Neutrophil (primary cell): Measurements from ENCODE around the gene THSD4.

Experiments
- H3K27ac ChIP-seq: fragments of 200-600 bp; sonication (generic); 2 replicates; pipeline ENCODE4 v1.5.1; 2016; ENCODE audit warnings: mild to moderate bottlenecking, moderate library complexity
- H3K27me3 ChIP-seq: fragments of 200-600 bp; sonication (generic); 2 replicates; pipeline ENCODE4 v1.6.0; 2016; ENCODE audit warnings: mild to moderate bottlenecking
- H3K36me3 ChIP-seq: fragments of 200-600 bp; sonication (generic); 2 replicates; pipeline ENCODE4 v1.5.1; 2017
- H3K4me1 ChIP-seq, 2 experiments: fragments of 200-600 bp in 1 of 2; sonication (generic) in 1 of 2; 1 replicate in 1 of 2; 2 replicates in 1 of 2; pipeline versions ENCODE4 v1.5.1 to v1.6.1; 2013 to 2016; ENCODE audit warnings: low read depth in 1 of 2, low read length in 1 of 2, mild to moderate bottlenecking in 1 of 2, moderate library complexity in 1 of 2; ENCODE audit not compliant: control insufficient read depth in 1 of 2, insufficient read depth in 1 of 2
- H3K4me3 ChIP-seq, 2 experiments: fragments of 200-600 bp in 1 of 2; sonication (generic) in 1 of 2; 1 replicate in 1 of 2; 2 replicates in 1 of 2; pipeline ENCODE4 v1.5.1; 2013 to 2016; ENCODE audit warnings: low read depth in 1 of 2, low read length in 1 of 2, mild to moderate bottlenecking in 1 of 2, moderate library complexity in 1 of 2
- H3K9me3 ChIP-seq: fragments of 200-600 bp; sonication (generic); 2 replicates; pipeline ENCODE4 v1.5.1; 2016
- CTCF ChIP-seq: fragments of 200-600 bp; sonication (generic); IDR thresholded peaks from 2 replicates; pipeline ENCODE4 v1.5.1; 2016; ENCODE audit warnings: antibody characterized with exemption

The THSD4 gene

DNA sequence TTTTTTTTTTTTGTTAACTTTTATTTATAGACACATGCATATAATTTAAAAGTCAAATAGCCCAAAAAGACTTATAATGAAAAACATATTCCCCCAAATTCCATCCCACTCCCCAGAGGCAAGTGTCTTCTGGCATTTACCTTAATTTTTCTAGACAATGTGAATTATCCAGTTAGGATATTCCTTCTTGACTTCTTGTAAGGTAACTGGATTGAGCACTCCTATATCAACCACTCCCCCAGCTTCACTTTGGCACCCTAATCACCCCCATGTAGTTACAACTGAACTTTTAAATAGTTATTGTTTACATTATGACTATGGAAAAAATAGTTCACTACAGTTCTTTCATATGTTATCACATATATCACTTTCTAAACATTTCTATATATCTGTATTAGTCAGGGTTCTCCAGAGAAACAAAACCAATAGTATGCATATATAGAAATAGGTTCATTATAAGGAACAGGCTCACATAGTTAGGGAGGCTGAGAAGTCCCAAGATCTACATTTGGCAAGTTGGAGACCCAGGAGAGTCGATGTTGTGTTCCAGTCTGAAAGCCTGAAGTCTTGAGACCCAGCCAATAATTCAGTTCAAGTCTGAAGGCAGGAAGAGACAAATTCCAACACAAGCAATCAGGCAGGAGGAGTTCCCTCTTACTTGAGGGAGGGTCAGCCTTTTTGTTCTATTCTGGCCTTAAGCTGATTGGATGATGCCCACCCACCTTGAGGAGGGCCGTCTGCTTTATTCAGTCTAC is 175.8 kb downstream of the THSD4 start:
- H3K4me3 ChIP-seq: no peak overlapping the region
- H3K27me3 ChIP-seq: no peaks in the 10 kb centered on the region
- TF ChIP-seq CTCF: no peak
- H3K27ac ChIP-seq: no peak overlapping the region
- no peaks in the 10 kb centered on the region for H3K9me3 ChIP-seq
- H3K4me1 ChIP-seq: no peaks in the 10 kb centered on the region
- H3K36me3 ChIP-seq: no peaks in the 10 kb centered on the region

GRCh38 chr15:71291723-71292122 is 176.5 kb downstream of the THSD4 start:
- no peaks in the 10 kb centered on the region for H3K27me3 ChIP-seq
- H3K4me3 ChIP-seq: no peak overlapping the region
- H3K36me3 ChIP-seq: no peaks in the 10 kb centered on the region
- H3K9me3 ChIP-seq: no peaks in the 10 kb centered on the region
- no peak for TF ChIP-seq CTCF
- no peak overlapping the region for H3K27ac ChIP-seq
- no peaks in the 10 kb centered on the region for H3K4me1 ChIP-seq

GRCh38 chr15:71293723-71294122 is 178.5 kb downstream of the THSD4 start:
- H3K36me3 ChIP-seq: no peaks in the 10 kb centered on the region
- TF ChIP-seq CTCF: no peak
- no peak overlapping the region for H3K27ac ChIP-seq
- no peaks in the 10 kb centered on the region for H3K27me3 ChIP-seq
- no peaks in the 10 kb centered on the region for H3K4me1 ChIP-seq
- H3K4me3 ChIP-seq: no peak overlapping the region
- H3K9me3 ChIP-seq: no peaks in the 10 kb centered on the region

DNA sequence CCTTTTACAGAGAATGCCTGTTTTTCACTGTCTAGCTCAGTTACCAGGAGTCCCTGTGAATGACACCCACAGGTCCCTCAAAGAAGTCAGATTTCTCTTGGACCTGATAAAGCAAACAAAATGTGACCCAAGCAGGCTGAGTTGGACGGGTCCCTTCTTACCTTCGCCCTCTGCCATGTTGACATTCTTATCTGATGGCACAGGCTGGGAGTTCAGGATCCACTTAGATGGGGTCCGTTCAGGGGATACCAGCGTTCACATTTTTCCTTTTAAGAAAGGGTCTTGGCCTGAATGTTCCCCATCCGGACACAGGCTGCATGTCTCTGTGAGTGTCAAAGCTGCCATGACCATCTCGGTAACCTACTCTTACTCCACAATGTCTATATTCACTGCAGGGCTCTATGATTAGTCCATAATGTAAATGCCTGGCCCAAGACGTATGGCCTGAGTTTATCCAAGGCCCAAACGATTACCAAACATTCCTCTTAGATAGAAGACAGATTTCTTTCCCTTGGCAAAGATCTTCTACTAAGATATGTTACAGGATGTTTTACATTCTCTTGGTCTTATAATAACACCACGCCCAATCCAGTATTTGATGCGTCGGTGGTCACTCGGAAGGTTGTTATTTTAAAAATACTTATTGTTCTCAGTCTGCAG is 179.1 kb downstream of the THSD4 start:
- Histone ChIP-seq H3K4me3 (no peak overlapping the region), H3K27ac (no peak overlapping the region), H3K27me3 (no peaks in the 10 kb centered on the region), H3K36me3 (no peaks in the 10 kb centered on the region), H3K4me1 (no peaks in the 10 kb centered on the region), H3K9me3 (no peaks in the 10 kb centered on the region)
- no peak for TF ChIP-seq CTCF

GRCh38 chr15:71294911-71295602 is 179.8 kb downstream of the THSD4 start:
- no peak for TF ChIP-seq CTCF
- Histone ChIP-seq H3K4me1 (no peaks in the 10 kb centered on the region), H3K27ac (no peak overlapping the region)

More at GRCh38 chr15:71294911-71295602, 179.8 kb downstream of the THSD4 start:
- Histone ChIP-seq H3K9me3 (no peaks in the 10 kb centered on the region), H3K4me3 (no peak overlapping the region), H3K27me3 (no peaks in the 10 kb centered on the region), H3K36me3 (no peaks in the 10 kb centered on the region)
